GM12873 (cell line): Measurements from ENCODE around the gene ZNF232.

Source experiments
- CTCF ChIP-seq: IDR thresholded peaks from 2 replicates; pipeline ENCODE4 v1.5.1; 2012; ENCODE audit warnings: low read depth, mild to moderate bottlenecking, moderate library complexity, low read length, control low read depth; ENCODE audit not compliant: insufficient read depth; ENCODE audit errors: missing control alignments

Gene ZNF232

GRCh38 chr17:5128905-5129535, 17.3 kb upstream of the ZNF232 start:
- TF ChIP-seq CTCF, result no peak

- no peak for TF ChIP-seq CTCF
Observed at GRCh38 chr17:5127910-5128309, 16.2 kb upstream of the ZNF232 start.

- TF ChIP-seq CTCF, result no peak
Observed at GRCh38 chr17:5126719-5127488, 15.2 kb upstream of the ZNF232 start.

GRCh38 chr17:5123343-5124124, 11.9 kb upstream of the ZNF232 start:
- no peak for TF ChIP-seq CTCF

GRCh38 chr17:5122586-5123342, 11.1 kb upstream of the ZNF232 start:
- TF ChIP-seq CTCF, result no peak

- TF ChIP-seq CTCF, result no peak
Observed at GRCh38 chr17:5121186-5121841, 9.6 kb upstream of the ZNF232 start.
